GM21515 (cell line): ENCODE results near the gene CS.
"Not testable (repeated sequence)": the region's sequence is repeated elsewhere in the genome, so short reads cannot be mapped to it uniquely, and the experiment has no call there.

Source experiments
- ATAC-seq: cut with Tn5 transposase; IDR thresholded peaks from one replicate; pipeline ENCODE4 v1.9.1; 2021; ENCODE audit not compliant: unreplicated experiment

The CS gene

DNA sequence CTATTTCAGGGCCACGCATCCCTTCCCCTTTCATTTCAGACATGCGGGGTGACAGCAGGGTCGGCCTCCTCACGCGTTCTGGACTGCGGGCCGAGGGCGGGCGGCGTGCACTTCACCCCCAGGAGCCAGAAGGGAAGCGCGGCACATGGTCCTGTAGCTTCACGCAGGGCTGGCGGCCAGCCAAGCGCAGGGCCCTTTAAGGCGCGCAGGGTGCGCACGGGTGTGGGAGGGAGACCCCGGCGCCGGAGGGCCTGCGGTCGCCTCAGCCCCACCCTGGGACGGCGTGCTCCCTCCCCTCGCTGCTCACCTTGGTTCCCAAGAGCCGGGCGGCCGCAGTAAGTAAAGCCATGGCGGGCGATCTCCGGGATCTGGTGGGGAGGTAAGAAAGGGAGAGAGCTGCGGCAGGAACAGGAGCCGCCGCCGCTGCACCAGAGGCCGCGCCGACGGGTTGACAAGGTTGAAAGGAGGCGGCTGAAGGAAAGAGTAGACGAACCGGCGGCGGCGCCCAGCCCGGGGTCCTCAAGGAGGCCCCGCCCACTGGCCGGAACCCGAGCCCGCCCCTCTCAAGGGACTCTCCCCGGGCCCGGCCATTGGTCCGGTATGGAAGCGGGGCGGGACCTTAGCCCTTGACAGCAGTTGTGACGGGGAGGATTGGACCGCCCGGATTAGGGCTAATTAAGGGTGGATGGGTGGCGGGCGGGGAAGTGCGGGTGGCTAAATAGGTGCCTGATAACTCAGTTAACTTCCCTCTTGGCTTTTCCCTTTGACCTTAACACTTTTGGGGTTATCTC lies at the start of gene CS:
TSS of gene CS (minus strand) at position 478 of the 791 bp plus-strand sequence. CDS start at position 349, 129 bp downstream.
- ATAC-seq = peak; percentile 88

GRCh38 chr12:56348776-56349175 lies 48.6 kb upstream of the CS start:
- no peak for ATAC-seq

GRCh38 chr12:56347255-56347654 lies 47.1 kb upstream of the CS start:
- ATAC-seq = not testable (repeated sequence)

DNA sequence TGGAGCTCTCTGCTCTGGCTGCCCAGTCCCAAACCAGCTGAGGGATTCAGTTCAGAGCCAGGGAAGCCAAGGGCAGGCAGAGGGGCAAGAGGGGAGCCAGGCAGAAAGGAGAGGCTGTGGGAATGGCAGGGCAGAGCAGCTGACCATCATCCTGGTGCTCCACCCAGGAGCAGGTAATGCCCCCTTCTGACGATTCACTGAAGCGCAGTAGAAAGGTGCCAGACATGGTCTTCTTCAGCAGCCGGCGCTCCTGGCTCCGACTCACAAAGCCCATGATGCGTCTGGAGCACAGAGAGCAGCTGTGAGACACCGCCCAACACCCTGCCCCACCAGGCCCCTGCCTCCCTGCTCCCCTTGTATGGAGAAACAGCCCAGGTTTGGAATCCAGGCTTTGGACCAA lies 46.5 kb upstream of the CS start:
- no peak for ATAC-seq

GRCh38 chr12:56342290-56342689 lies 42.2 kb upstream of the CS start:
- not testable (repeated sequence) for ATAC-seq

GRCh38 chr12:56341616-56342015 lies 41.5 kb upstream of the CS start:
- ATAC-seq = no peak

DNA sequence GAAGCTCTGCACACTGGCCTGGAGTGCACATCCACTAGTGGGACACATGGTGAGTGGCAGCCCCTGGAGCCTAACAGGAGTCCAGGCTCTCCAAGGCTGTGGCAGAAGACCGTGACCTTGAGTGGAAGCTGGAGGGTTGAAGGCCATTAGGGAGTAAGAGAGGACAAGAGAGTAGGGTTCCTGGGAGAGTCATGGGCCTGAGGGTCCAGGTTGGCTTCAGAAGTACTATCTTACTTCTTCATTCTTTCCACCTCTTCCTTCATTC lies 39.0 kb upstream of the CS start:
- ATAC-seq = no peak

GRCh38 chr12:56338308-56339157 lies 38.4 kb upstream of the CS start, which contains the start of gene IL23A:
Gene IL23A (plus strand): TSS chr12:56338884. CDS start chr12:56339045, 161 bp downstream.
- no peak for ATAC-seq

- ATAC-seq = no peak
These were observed 37.7 kb upstream of the CS start for GRCh38 chr12:56337753-56338251.

- no peak for ATAC-seq
These were observed 36.4 kb upstream of the CS start for GRCh38 chr12:56336361-56337167.

GRCh38 chr12:56335527-56335926 lies 35.4 kb upstream of the CS start:
- ATAC-seq = not testable (repeated sequence)

DNA sequence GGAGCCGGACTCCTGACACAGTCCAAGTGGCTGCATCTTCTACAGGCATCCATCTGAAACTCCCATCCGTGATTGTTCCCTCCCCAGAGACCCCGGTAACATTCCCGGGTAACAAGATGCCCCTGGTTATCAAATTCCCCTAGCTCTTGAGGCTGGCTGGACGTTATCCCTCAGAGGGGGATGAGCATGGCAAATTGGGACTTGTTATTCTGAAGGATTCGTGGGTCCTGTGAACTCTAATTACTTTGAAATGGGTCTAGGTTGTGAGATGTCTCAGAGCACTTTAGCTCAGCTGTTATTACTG lies 34.3 kb upstream of the CS start:
- ATAC-seq = no peak

- peak; percentile 90 for ATAC-seq
These were observed 33.8 kb upstream of the CS start, which contains the start of gene PAN2 for GRCh38 chr12:56333679-56334489. Gene PAN2 (minus strand): TSS chr12:56334000. CDS start chr12:56333094, 906 bp downstream.

DNA sequence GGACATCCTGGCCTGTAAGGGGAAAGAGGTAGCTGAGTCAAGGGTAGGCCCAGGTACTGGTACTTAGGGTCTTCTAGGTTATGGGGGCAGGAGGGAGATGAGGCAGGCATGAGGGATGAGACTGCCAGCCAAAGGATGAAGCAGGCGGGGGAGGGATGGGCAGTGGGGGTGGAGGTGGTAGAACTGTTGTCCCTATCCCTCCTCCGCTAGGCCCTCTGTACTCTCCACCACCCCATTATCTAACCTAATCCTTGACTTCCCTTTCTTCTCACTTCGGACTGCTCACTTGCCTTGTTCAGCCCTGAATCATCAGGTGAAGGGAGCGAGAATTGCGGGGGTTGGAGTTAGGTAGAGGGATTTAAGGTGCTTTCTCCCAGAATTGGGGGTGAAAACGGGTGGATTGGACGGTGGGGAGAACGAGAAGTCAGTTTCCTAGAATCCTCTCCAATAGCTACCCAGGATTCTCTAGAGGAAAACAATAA lies 33.1 kb upstream of the CS start:
- peak; percentile 2 for ATAC-seq

GRCh38 chr12:56332512-56333196 lies 32.5 kb upstream of the CS start:
- no peak for ATAC-seq

DNA sequence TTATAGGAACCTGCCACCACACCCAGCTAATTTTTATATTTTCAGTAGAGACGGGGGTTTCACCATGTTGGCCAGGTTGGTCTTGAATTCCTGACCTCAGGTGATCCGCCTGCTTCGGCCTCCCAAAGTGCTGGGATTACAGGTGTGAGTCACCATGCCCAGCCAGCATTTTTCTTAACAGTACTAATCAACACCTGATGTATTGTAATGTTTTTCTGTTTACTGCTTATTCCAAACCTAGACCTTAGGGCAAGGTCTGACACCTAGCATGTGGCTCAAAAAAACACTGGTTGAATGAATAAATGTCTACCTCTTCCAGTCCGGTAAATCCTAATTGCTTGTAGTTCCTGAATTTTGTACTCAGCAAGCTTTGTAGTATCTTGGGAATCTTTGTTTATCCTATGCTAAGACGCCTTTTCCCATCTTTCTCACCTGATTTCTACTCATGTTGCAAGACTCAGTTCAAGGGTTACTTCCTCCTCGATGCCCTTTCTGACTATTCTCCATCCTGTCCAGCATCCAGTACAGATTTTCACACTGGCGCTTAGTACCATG lies 30.9 kb upstream of the CS start:
- no peak for ATAC-seq

DNA sequence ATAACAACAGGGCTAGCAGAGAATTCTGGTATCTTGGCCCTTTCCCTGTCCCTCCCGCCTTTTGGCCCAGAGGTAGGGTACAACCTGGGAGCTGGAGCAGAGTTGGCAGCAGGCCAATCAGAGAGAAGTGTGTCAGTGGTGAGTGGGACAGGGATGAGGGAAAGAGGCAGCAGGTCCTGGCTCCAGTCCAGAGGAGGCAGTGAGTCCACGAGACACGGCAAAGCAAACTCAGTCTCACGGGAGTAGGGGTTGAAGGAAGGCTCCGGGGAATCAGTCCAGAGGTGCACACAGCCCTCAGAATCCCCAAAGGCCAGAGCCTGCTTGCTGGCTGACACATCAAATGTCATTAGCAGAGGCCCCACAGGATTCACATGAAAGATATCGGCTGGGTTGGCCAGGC lies 26.4 kb upstream of the CS start:
- no peak for ATAC-seq

- no peak for ATAC-seq
These were observed 26.0 kb upstream of the CS start for GRCh38 chr12:56326126-56326525.

DNA sequence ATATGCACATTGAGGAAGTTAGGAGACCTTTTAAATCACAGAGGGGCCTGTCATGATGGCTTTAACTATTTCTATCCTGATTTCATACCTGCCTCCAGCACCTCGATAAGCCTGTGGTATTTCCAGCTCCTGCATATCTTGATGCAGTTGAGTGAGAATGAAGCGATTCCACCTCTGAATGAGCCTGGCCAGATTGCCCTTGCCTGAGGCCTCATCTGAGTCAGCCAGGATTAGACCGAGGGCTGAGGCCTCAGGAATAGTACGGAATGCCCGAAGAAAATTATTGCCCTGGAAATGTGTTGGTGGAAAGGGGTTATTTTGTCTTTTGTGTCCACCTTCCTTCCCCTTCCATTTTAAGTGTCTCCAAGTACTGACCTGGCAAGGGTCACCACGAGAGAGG lies 24.1 kb upstream of the CS start:
- ATAC-seq = no peak
